OCI-LY7 (cell line): ENCODE results near the gene NOD2.

Experiments used
- CTCF ChIP-seq: fragments of 200-600 bp; sonication (generic); conservative IDR thresholded peaks from 2 replicates; pipeline ENCODE4 v1.5.1; 2014; ENCODE audit warnings: mild to moderate bottlenecking, antibody characterized with exemption, low read length, moderate library complexity, mixed read lengths
- EZH2phosphoT487 ChIP-seq: fragments of 200-600 bp; sonication (generic); IDR thresholded peaks from 2 replicates; pipeline ENCODE4 v1.6.1; 2018; ENCODE audit warnings: low read depth, borderline replicate concordance, mild to moderate bottlenecking, mixed run types, antibody characterized with exemption, low read length, moderate library complexity, mixed read lengths

DNA sequence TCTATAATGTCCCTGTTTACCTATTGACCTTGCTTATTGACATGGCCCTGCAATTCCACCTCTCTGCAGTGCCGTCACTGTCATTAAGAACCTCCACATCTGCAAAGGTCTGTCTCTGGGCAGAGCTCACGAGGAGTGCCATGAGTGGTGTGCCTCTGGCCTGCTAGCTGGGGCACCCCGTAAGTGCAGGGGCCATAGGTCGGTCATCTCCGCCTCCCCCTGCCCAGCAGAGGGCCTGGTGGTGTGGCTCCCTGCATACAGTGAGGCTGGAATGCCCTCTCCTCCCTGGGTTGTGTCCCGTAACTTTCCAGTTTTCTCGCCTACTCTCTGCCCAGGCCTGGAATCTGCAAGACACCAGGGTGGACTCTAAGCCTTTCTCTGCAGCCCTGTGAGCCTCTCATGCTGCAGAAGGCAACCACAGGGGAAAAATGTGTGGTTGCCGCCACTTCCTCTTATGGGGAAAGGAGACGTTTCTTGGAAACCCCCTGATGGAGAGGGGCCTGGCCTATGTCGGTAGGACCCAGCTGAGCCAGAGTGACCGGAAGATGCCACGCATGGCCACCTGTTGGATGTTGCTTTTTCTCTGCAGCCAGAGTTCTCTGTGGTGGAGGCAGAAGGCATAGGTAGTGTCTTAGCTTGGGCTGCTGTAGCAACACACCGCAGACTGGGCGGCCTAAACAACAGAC is 9.6 kb upstream of the NOD2 start:
- TF ChIP-seq CTCF = no peak
- no peak for TF ChIP-seq EZH2phosphoT487
